GM18951 (cell line): ENCODE measurements around the gene CSGALNACT2.
"Not testable (repeated sequence)": the region's sequence is repeated elsewhere in the genome, so short reads cannot be mapped to it uniquely, and the experiment has no call there.

Experiments
- POLR2A ChIP-seq: IDR thresholded peaks from 4 replicates; pipeline ENCODE4 v1.6.1; 2011; ENCODE audit warnings: mild to moderate bottlenecking; ENCODE audit not compliant: insufficient read length, insufficient read depth; ENCODE audit errors: extremely low read depth
- in situ Hi-C: fragments of 300-500 bp; cut with MboI; formaldehyde crosslinking; loops from one replicate; pipeline ENCODE4 v1.12.0; 2022; ENCODE audit warnings: low sequenced_read_pairs, mixed read lengths, inconsistent platforms; ENCODE audit not compliant: unreplicated experiment

The CSGALNACT2 gene

GRCh38 chr10:43214956-43215561, 76.8 kb downstream of the CSGALNACT2 start:
- no peak for TF ChIP-seq POLR2A
- in situ Hi-C loops: no loop called here

- in situ Hi-C loops: no loop called here
- TF ChIP-seq POLR2A: no peak
These were observed 77.7 kb downstream of the CSGALNACT2 start for GRCh38 chr10:43215758-43216455.

GRCh38 chr10:43216931-43217562, 78.8 kb downstream of the CSGALNACT2 start:
- in situ Hi-C loops: no loop called here
- no peak for TF ChIP-seq POLR2A

- no peak for TF ChIP-seq POLR2A
- in situ Hi-C loops: no loop called here
These were observed 79.4 kb downstream of the CSGALNACT2 start for GRCh38 chr10:43217563-43218205.

GRCh38 chr10:43218206-43218950, 80.1 kb downstream of the CSGALNACT2 start:
- TF ChIP-seq POLR2A: no peak
- in situ Hi-C loops: no loop called here

- TF ChIP-seq POLR2A: no peak
- in situ Hi-C loops: no loop called here
These were observed 80.9 kb downstream of the CSGALNACT2 start for GRCh38 chr10:43218951-43219837.

- TF ChIP-seq POLR2A: no peak
- in situ Hi-C loops: no loop called here
These were observed 81.6 kb downstream of the CSGALNACT2 start for GRCh38 chr10:43219848-43220247.

- in situ Hi-C loops: not testable (repeated sequence)
These were observed 82.0 kb downstream of the CSGALNACT2 start for GRCh38 chr10:43220251-43220650.

- in situ Hi-C loops: no loop called here
- no peak for TF ChIP-seq POLR2A
These were observed 82.6 kb downstream of the CSGALNACT2 start for GRCh38 chr10:43220657-43221418.

- in situ Hi-C loops: no loop called here
- TF ChIP-seq POLR2A: no peak
These were observed 83.4 kb downstream of the CSGALNACT2 start for GRCh38 chr10:43221419-43222209.

GRCh38 chr10:43222210-43222720, 84.0 kb downstream of the CSGALNACT2 start:
- in situ Hi-C loops: no loop called here

More at GRCh38 chr10:43222210-43222720, 84.0 kb downstream of the CSGALNACT2 start:
- TF ChIP-seq POLR2A: no peak
